Fibroblast of peridontal ligament (primary cell): ENCODE data around the gene TEX53.

Experiments
- DNase-seq: peaks from one replicate; pipeline ENCODE4 v3.0.0-alpha.2; 2010; ENCODE audit errors: extremely low read depth

The TEX53 gene

DNA sequence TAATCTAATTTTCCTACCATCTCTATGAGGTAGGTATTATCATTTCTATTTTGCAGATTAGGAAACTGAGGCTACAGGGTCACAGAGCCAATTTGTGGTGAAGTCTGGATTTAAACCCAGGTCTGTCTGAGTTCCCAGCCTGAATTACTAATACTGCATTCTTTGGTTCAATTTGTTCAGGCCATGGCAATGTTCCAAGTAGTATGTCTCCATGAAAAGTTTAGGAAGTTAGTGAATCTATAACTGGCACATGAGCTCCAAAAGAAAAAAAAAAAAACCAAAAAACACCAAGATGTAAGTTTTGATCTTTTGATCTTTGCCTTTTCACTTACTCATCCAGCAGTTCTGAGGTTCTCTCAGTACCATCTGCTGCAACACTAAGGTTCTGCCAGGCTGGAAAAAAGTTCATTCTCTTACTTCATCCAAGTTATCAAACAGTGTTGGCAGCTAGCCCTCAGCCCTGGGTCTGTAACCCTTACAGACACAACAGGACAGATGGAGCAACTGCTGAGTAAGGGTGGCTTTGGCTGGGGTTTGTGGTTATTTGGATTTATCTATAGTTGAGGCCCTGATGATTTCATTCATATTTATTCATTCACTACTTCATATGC lies 50.9 kb downstream of the TEX53 start:
- peak; percentile 88 for DNase-seq
